A673 (cell line): ENCODE results near the gene SLC20A1. TPM values are rescaled to one million over a fixed set of nuclear protein-coding genes. Genes with fewer than 3 reads are reported as not detected.

Experiments
- BruUV-seq: library from RNA; stranded (reverse); fragments of 400-500 nt; replicated peaks from 2 replicates; lab custom pipeline; 2021; lab: Mats Ljungman, UMichigan
- CTCF ChIA-PET: fragments of 300-600 bp; sonication (Branson Sonifier 250); formaldehyde crosslinking; loops from one replicate; lab custom pipeline; 2022; ENCODE audit warnings: antibody characterized with exemption; lab: Charles Lee
- POLR2A ChIA-PET: fragments of 300-600 bp; sonication (Branson Sonifier 250); formaldehyde crosslinking; loops from one replicate; lab custom pipeline; 2022; ENCODE audit warnings: antibody characterized with exemption; ENCODE audit not compliant: low non-redundant PET; lab: Charles Lee
- DNase-seq: peaks from one replicate; pipeline ENCODE4 v3.0.0-alpha.2; 2015; ENCODE audit warnings: low spot score
- H3K27ac ChIP-seq: fragments of 200-600 bp; sonication (generic); 2 replicates; pipeline ENCODE4 v1.5.1; 2016; ENCODE audit warnings: mixed run types, low read depth, mild to moderate bottlenecking, mixed read lengths, antibody characterized with exemption, low read length; ENCODE audit not compliant: poor library complexity, severe bottlenecking
- H3K27me3 ChIP-seq: fragments of 200-600 bp; sonication (generic); replicated peaks from 2 replicates; pipeline ENCODE4 v1.6.1; 2017; ENCODE audit warnings: mixed run types, low read depth, mild to moderate bottlenecking, mixed read lengths, antibody characterized with exemption, low read length; ENCODE audit not compliant: insufficient read depth, poor library complexity
- H3K36me3 ChIP-seq: fragments of 200-600 bp; sonication (generic); 2 replicates; pipeline ENCODE4 v1.6.1; 2016; ENCODE audit warnings: mixed run types, mild to moderate bottlenecking, mixed read lengths, antibody characterized with exemption, low read length; ENCODE audit not compliant: insufficient read depth, poor library complexity, severe bottlenecking
- H3K4me1 ChIP-seq: fragments of 200-600 bp; sonication (generic); 2 replicates; pipeline ENCODE4 v1.6.1; 2017; ENCODE audit warnings: mixed run types, mild to moderate bottlenecking, mixed read lengths, antibody characterized with exemption, low read length; ENCODE audit not compliant: insufficient read depth, poor library complexity, severe bottlenecking
- H3K4me3 ChIP-seq: fragments of 200-600 bp; sonication (generic); 2 replicates; pipeline ENCODE4 v1.5.1; 2016; ENCODE audit warnings: low read depth, mixed run types, mild to moderate bottlenecking, mixed read lengths, low read length; ENCODE audit not compliant: poor library complexity, severe bottlenecking
- H3K9me3 ChIP-seq: fragments of 200-600 bp; sonication (generic); 2 replicates; pipeline ENCODE4 v1.6.1; 2016; ENCODE audit warnings: mixed run types, low read depth, mild to moderate bottlenecking, mixed read lengths, antibody characterized with exemption, low read length; ENCODE audit not compliant: poor library complexity, severe bottlenecking
- CTCF ChIP-seq: fragments of 300-800, 200-600 bp; sonication (generic); conservative IDR thresholded peaks from 2 replicates; pipeline ENCODE4 v1.5.1; 2017; ENCODE audit warnings: low read depth, mild to moderate bottlenecking, antibody characterized with exemption, low read length, moderate library complexity, mixed read lengths
- EZH2 ChIP-seq: fragments of 200-600 bp; sonication (generic); IDR thresholded peaks from 2 replicates; pipeline ENCODE4 v1.6.1; 2017; ENCODE audit warnings: borderline replicate concordance, low read depth, mild to moderate bottlenecking, mixed read lengths, antibody characterized with exemption, low read length; ENCODE audit not compliant: poor library complexity, severe bottlenecking
- intact Hi-C: fragments of 100-400 bp; cut with micrococcal nuclease; formaldehyde crosslinking; loops from one replicate; pipeline ENCODE4 v1.10.0; 2022; ENCODE audit not compliant: unreplicated experiment
- total RNA-seq: library from RNA; stranded (reverse); gene quantifications from 2 replicates; pipeline ENCODE4 v1.2.3, GENCODE V29; 2021

SLC20A1 gene
- total RNA-seq, 1 experiment from 2014 or later = 148 TPM

GRCh38 chr2:112640800-112641675 is 4.7 kb upstream of the SLC20A1 start:
- DNase-seq = no peak
- H3K27ac ChIP-seq = no peak overlapping the region
- no peak overlapping the region for H3K4me3 ChIP-seq

GRCh38 chr2:112641701-112642100 is 4.0 kb upstream of the SLC20A1 start:
- no peak overlapping the region for H3K4me3 ChIP-seq
- H3K9me3 ChIP-seq = no peaks in the 10 kb centered on the region
- H3K36me3 ChIP-seq = peaks cover under 1% of the 10 kb centered on the region
- peaks cover 6% of the 10 kb centered on the region for H3K4me1 ChIP-seq
- no peak overlapping the region for H3K27ac ChIP-seq
- POLR2A ChIA-PET = no interaction called here
- H3K27me3 ChIP-seq = no peaks in the 10 kb centered on the region
- DNase-seq = no peak
- intact Hi-C loops = no loop called here
- no TSS peak for BruUV-seq
- TF ChIP-seq CTCF = no peak
- TF ChIP-seq EZH2 = no peak
- CTCF ChIA-PET = no interaction called here

More at GRCh38 chr2:112640800-112641675, 4.7 kb upstream of the SLC20A1 start:
- no peak for TF ChIP-seq CTCF
- no peak for TF ChIP-seq EZH2
- H3K4me1 ChIP-seq = peaks cover 6% of the 10 kb centered on the region
- H3K36me3 ChIP-seq = no peaks in the 10 kb centered on the region
- ChIA-PET CTCF (no interaction called here), POLR2A (no interaction called here)
- no TSS peak for BruUV-seq
- H3K9me3 ChIP-seq = no peaks in the 10 kb centered on the region
- no peaks in the 10 kb centered on the region for H3K27me3 ChIP-seq
- intact Hi-C loops = no loop called here

- Histone ChIP-seq H3K4me3 (no peak overlapping the region), H3K9me3 (no peaks in the 10 kb centered on the region), H3K27me3 (no peaks in the 10 kb centered on the region), H3K27ac (no peak overlapping the region), H3K36me3 (peaks cover 9% of the 10 kb centered on the region), H3K4me1 (peaks cover 10% of the 10 kb centered on the region)
- TF ChIP-seq EZH2 (no peak), CTCF (no peak)
- POLR2A ChIA-PET = no interaction called here
- intact Hi-C loops = no loop called here
- CTCF ChIA-PET = no interaction called here
- no TSS peak for BruUV-seq
- DNase-seq = no peak
Measured at GRCh38 chr2:112642561-112642960, 3.2 kb upstream of the SLC20A1 start.
